Retinal pigment epithelial cell (primary cell): ENCODE results near the gene OPHN1.
A peak's percentile ranks its signal among the peaks of the same experiment; 100 is the strongest.

Source experiments
- DNase-seq: peaks from one replicate; pipeline ENCODE4 v3.0.0-alpha.2; 2010; ENCODE audit warnings: low read depth
- H3K4me3 ChIP-seq: 2 replicates; pipeline ENCODE4 v1.5.1; 2011; ENCODE audit warnings: mild to moderate bottlenecking, low read length, control low read depth, moderate library complexity
- CTCF ChIP-seq: conservative IDR thresholded peaks from 2 replicates; pipeline ENCODE4 v1.5.1; 2011; ENCODE audit warnings: low read depth, low read length, control low read depth, inconsistent platforms

Gene OPHN1, protein sequence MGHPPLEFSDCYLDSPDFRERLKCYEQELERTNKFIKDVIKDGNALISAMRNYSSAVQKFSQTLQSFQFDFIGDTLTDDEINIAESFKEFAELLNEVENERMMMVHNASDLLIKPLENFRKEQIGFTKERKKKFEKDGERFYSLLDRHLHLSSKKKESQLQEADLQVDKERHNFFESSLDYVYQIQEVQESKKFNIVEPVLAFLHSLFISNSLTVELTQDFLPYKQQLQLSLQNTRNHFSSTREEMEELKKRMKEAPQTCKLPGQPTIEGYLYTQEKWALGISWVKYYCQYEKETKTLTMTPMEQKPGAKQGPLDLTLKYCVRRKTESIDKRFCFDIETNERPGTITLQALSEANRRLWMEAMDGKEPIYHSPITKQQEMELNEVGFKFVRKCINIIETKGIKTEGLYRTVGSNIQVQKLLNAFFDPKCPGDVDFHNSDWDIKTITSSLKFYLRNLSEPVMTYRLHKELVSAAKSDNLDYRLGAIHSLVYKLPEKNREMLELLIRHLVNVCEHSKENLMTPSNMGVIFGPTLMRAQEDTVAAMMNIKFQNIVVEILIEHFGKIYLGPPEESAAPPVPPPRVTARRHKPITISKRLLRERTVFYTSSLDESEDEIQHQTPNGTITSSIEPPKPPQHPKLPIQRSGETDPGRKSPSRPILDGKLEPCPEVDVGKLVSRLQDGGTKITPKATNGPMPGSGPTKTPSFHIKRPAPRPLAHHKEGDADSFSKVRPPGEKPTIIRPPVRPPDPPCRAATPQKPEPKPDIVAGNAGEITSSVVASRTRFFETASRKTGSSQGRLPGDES

DNA sequence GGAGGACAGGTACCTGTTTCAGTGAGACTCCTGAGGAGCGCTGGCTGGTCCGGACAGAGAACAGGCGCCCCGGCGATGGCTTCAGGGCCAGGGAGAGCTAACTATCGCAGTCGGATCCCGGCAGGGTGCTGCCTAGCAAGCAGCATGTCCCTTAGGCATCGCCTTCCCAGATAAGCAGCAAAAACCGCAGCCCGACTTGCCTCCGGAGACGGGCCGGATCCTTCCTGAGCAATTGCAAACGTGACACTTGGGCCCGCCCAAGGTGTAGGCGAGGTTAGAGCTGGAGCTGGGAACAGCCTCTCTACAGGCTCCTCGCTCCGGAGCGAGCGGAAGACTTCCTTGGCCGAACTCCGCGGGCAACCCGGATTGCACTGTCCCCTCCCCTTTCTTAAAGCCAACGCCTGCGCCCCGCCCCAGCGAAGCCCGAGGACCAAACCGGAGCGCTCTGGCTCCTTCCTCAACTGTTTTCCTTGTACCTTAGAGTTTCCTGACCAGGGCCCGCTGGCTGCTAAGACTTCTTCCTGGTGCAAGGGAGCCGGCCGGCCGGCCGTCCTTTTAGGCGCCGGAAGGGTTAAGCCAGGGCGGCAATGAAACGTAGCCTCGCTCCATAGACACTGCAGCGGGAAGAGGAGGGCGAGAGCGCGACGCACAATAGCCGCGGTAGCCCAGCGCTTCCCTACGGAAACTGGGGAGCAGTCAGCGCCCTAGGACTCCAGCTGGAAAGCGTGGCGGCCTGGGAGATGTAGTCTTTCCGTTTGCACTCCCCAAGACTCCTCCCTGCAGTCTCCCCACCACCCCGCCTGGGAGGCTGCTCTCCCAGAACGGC lies at the start of gene OPHN1:
Gene OPHN1, minus strand, starts transcription at position 341 of the 826 bp plus-strand sequence. CDS start 475 bp downstream, outside the sequence.
- TF ChIP-seq CTCF: no peak
- H3K4me3 ChIP-seq: peak within 1 kb of the TSS; percentile 64
- no peak for DNase-seq

DNA sequence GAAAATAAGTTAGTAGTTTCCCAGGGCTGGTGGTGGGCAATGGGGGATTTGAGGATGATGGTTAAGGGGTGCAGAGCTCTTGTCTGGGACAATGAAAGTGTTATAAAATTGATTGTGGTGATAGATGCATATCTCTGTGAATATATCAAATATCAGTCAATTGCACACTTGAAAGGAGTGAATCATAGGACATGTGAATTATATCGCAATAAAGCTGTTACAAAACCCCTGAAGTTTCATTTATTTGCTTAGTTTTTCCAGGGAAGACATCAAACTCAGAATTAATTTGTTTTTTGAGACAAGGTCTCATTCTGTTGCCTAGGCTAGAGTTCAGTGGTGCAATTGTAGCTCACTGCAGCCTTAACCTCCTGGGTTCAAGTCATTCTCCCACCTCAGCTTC lies 47.7 kb upstream of the OPHN1 start:
- no peak overlapping the region for H3K4me3 ChIP-seq
- DNase-seq: no peak
- TF ChIP-seq CTCF: no peak

GRCh38 chrX:68464796-68465195 lies 31.5 kb upstream of the OPHN1 start:
- TF ChIP-seq CTCF: no peak
- no peak for DNase-seq
- H3K4me3 ChIP-seq: no peak overlapping the region

DNA sequence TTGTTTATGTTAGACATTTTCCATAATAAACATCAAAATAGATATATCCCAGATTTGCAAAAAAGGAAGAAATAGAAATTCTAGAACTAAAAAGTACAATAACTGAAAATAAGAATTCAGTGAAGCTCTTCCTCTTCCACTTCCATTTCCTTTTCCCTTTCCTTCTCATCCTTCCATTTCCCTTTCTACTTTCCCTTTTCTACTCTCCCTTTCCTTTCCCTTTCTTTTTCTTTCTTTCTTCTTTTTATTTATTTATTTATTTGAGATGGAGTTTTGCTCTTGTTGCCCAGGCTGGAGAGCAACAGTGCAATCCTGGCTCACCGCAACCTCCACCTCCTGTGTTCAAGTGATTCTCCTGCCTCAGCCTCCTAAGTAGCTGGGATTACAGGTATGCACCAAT lies 30.6 kb upstream of the OPHN1 start:
- H3K4me3 ChIP-seq: no peak overlapping the region
- no peak for TF ChIP-seq CTCF
- no peak for DNase-seq

GRCh38 chrX:68462653-68463052 lies 29.4 kb upstream of the OPHN1 start:
- no peak for DNase-seq
- TF ChIP-seq CTCF: peak; percentile 57
- H3K4me3 ChIP-seq: no peak overlapping the region

GRCh38 chrX:68462197-68462596 lies 28.9 kb upstream of the OPHN1 start:
- no peak for TF ChIP-seq CTCF
- DNase-seq: no peak
- H3K4me3 ChIP-seq: no peak overlapping the region
